Psoas muscle (tissue), 8 donors: Measurements from ENCODE around the gene APH1A. TPM values are rescaled to one million over a fixed set of nuclear protein-coding genes. Genes with fewer than 3 reads are reported as not detected.
"Not testable (repeated sequence)": the region's sequence is repeated elsewhere in the genome, so short reads cannot be mapped to it uniquely, and the experiment has no call there.

Experiments used
- ATAC-seq, 4 donors: fragments of 200-7000 bp; cut with Tn5 transposase; one replicate each; pipeline ENCODE4 v1.9.1; 2020; ENCODE audit warnings: moderate library complexity in 3 of 4, mild to moderate bottlenecking in 2 of 4
- DNase-seq, 2 donors: peaks; one replicate each; pipeline ENCODE4 v3.0.0-alpha.2; 2020
- H3K27ac ChIP-seq: fragments of 200-600 bp; one replicate; pipeline ENCODE4 v1.8.0; 2022
- H3K27me3 ChIP-seq, 3 donors: fragments of 200-600 bp in 1 of 3; one replicate each; pipeline versions ENCODE4 v1.6.1 to v1.8.0; 2013 to 2022; ENCODE audit warnings: low read length in 2 of 3, mild to moderate bottlenecking in 2 of 3, moderate library complexity in 1 of 3; ENCODE audit not compliant: insufficient read depth in 3 of 3
- H3K36me3 ChIP-seq, 2 donors: fragments of 200-600 bp in 1 of 2; one replicate each; pipeline versions ENCODE4 v1.6.1 to v1.8.0; 2013 to 2022; ENCODE audit warnings: low read depth in 1 of 2, mild to moderate bottlenecking in 1 of 2, moderate library complexity in 1 of 2; ENCODE audit not compliant: insufficient read depth in 1 of 2
- H3K4me1 ChIP-seq: fragments of 200-600 bp; one replicate; pipeline ENCODE4 v1.8.0; 2022
- H3K4me3 ChIP-seq: fragments of 200-600 bp; one replicate; pipeline ENCODE4 v1.8.0; 2022; ENCODE audit warnings: mild to moderate bottlenecking
- H3K9me3 ChIP-seq: fragments of 200-600 bp; one replicate; pipeline ENCODE4 v1.8.0; 2022
- CTCF ChIP-seq: fragments of 200-600 bp; IDR thresholded peaks from one replicate; pipeline ENCODE4 v1.8.0; 2022; ENCODE audit warnings: antibody characterized with exemption
- WGBS, 3 donors: extraction: QIAGEN DNeasy Blood & Tissue Kit; methylation state at CpG; one replicate each; pipeline versions ENCODE4 v1.1.6 to v1.1.7; 2013; 5-methylcytosine and 5-hydroxymethylcytosine counted together
- intact Hi-C, 2 donors: fragments of 100-400 bp; cut with DNase I; formaldehyde crosslinking; loops; one replicate each; pipeline versions ENCODE4 v1.11.0 to v1.14.2; 2022
- polyA plus RNA-seq, 3 donors: library from polyadenylated mRNA; stranded (reverse); fragments of 200-250 nt; gene quantifications; one replicate each; pipeline ENCODE4 v1.2.3, GENCODE V29; 2013
- total RNA-seq, 4 donors: library from RNA; stranded (reverse); fragmentation: NEBNext Ultra II Directional in 2 of 4; extraction: Animal tissue kit (Norgen Biotek cat#: 25700) in 2 of 4; gene quantifications; one replicate each; pipeline versions ENCODE4 v1.2.1 to v1.2.4, GENCODE V29; 2021 to 2023
- donor health status: healthy with polysubstance abuse.
- donor health status: DM: no; HTN: no; CAD: no; lungs with moderate emphysema.
- donor health status: Bipolar disorder and iron deficiency.
- donor health status: healthy.
- donor health status: DM: yes; HTN: yes; CAD: no.
- donor health status: DM: no; HTN: no; CAD: no.
- donor health status: DM: no; HTN: no; CAD: no.
- donor health status: DM: yes; HTN: yes; CAD: no.

APH1A gene
- total and polyA plus RNA-seq, 7 donors, result 33.1 to 91.5 (median 62.3) TPM

DNA sequence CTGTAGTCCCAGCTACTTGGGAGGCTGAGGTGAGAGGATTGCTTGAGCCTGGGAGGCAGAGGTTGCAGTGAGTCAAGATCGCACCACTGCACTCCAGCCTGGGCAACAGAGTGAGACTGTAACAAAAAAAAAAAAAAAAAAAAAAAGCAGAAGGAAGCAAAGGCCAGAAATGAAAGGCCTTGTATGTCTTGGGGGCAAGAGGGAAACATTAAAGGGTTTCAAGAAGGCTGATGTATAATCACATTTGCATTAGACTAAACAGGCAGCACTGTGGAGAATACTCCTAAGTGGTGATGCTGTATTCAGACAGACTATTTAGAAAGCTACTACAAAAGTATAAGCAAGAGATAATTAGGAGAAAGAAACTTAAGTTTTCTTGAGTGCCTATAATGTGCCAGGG lies 43.3 kb downstream of the APH1A start:
- TF ChIP-seq CTCF, result no peak
- Histone ChIP-seq H3K36me3 (peaks cover 6 to 90% of the 10 kb centered on the region in 2 donors), H3K9me3 (no peaks in the 10 kb centered on the region), H3K27me3 (no peaks in the 10 kb centered on the region), H3K4me1 (no peaks in the 10 kb centered on the region), H3K27ac (no peak overlapping the region), H3K4me3 (no peak overlapping the region)
- ATAC-seq, result no peak
- intact Hi-C loops, result no loop called here
- 97 to 100% (median 100%) methylated on average over 1 of the region's 1 CpG for WGBS, 3 donors
- no peak for DNase-seq

- no peak overlapping the region for H3K4me3 ChIP-seq
- H3K4me1 ChIP-seq, result no peaks in the 10 kb centered on the region
- intact Hi-C loops, result no loop called here
- no peak overlapping the region for H3K27ac ChIP-seq
- ATAC-seq, result no peak
- no peaks in the 10 kb centered on the region for H3K9me3 ChIP-seq
- no peaks in the 10 kb centered on the region for H3K27me3 ChIP-seq
- peaks cover 6 to 90% of the 10 kb centered on the region in 2 donors for H3K36me3 ChIP-seq
- WGBS, 3 donors, result 88 to 96% (median 96%) methylated on average over 1 of the region's 1 CpG
- no peak for DNase-seq
- no peak for TF ChIP-seq CTCF
Observed at GRCh38 chr1:150224983-150225382, 43.8 kb downstream of the APH1A start.

GRCh38 chr1:150221552-150221951 lies 47.3 kb downstream of the APH1A start:
- Histone ChIP-seq H3K4me1 (no peaks in the 10 kb centered on the region), H3K27me3 (no peaks in the 10 kb centered on the region), H3K9me3 (no peaks in the 10 kb centered on the region), H3K36me3 (peaks cover 4 to 72% of the 10 kb centered on the region in 2 donors), H3K4me3 (no peak overlapping the region), H3K27ac (no peak overlapping the region)
- ATAC-seq, result peak in 1 of 4 donors; percentile 21
- intact Hi-C loops, result no loop called here
- WGBS, 3 donors, result 91 to 96% (median 93%) methylated on average over 2 of the region's 2 CpGs
- DNase-seq, result no peak
- TF ChIP-seq CTCF, result peak; percentile 36

GRCh38 chr1:150215855-150216254 lies 53.0 kb downstream of the APH1A start:
- ATAC-seq, H3K9me3 ChIP-seq, H3K27ac ChIP-seq, H3K4me1 ChIP-seq, intact Hi-C loops, H3K4me3 ChIP-seq, H3K27me3 ChIP-seq, DNase-seq: not testable (repeated sequence)
- WGBS, 3 donors, result 94 to 97% (median 97%) methylated on average over 6 of the region's 6 CpGs
- peaks cover 0 to 24% of the 10 kb centered on the region in 2 donors for H3K36me3 ChIP-seq

Other genes with a start within 250 kb of the APH1A start
- gene VPS45, start 201.2 kb downstream of the APH1A start, total RNA-seq, result 10 to 100 TPM; 18.7 to 25.5 (median 19.2) TPM
- gene VPS45, start 201.2 kb downstream of the APH1A start, polyA plus RNA-seq, result 10 to 100 TPM; 13.0 to 36.0 (median 15.0) TPM
- 10 to 100 TPM; 37.7 to 68.7 (median 41.9) TPM for gene PLEKHO1, start 119.1 kb downstream of the APH1A start, total RNA-seq
- 100 to 1,000 TPM in 1 of 3 donors, 10 to 100 TPM in 2; 71.4 to 119 (median 84.9) TPM for gene PLEKHO1, start 119.1 kb downstream of the APH1A start, polyA plus RNA-seq
- 10 to 100 TPM; 26.9 to 37.4 (median 31.9) TPM for gene ANP32E, start 32.9 kb downstream of the APH1A start, total RNA-seq
- 10 to 100 TPM; 14.4 to 93.0 (median 23.2) TPM for gene ANP32E, start 32.9 kb downstream of the APH1A start, polyA plus RNA-seq
- gene CA14, start 11.2 kb downstream of the APH1A start, total RNA-seq, result under 1 TPM in 2 of 4 donors, not detected in 2; 0.30 to 0.48 TPM
- gene CA14, start 11.2 kb downstream of the APH1A start, polyA plus RNA-seq, result under 1 TPM; 0.04 to 0.89 (median 0.61) TPM
- 1 to 10 TPM; 4.7 to 7.6 (median 6.1) TPM for gene C1orf54, start 3.8 kb upstream of the APH1A start, total RNA-seq
- 1 to 10 TPM; 6.4 to 7.0 (median 6.8) TPM for gene C1orf54, start 3.8 kb upstream of the APH1A start, polyA plus RNA-seq
- gene CIART, start 13.5 kb upstream of the APH1A start, total RNA-seq, result 10 to 100 TPM in 3 of 4 donors, 1 to 10 TPM in 1; 6.2 to 23.4 (median 14.5) TPM
- 10 to 100 TPM in 2 of 3 donors, 1 to 10 TPM in 1; 1.6 to 11.7 (median 11.6) TPM for gene CIART, start 13.5 kb upstream of the APH1A start, polyA plus RNA-seq
- 10 to 100 TPM; 50.1 to 55.0 (median 53.2) TPM for gene MRPS21, start 24.8 kb upstream of the APH1A start, total RNA-seq
- 10 to 100 TPM; 53.4 to 87.8 (median 55.6) TPM for gene MRPS21, start 24.8 kb upstream of the APH1A start, polyA plus RNA-seq
- gene PRPF3, start 52.5 kb upstream of the APH1A start, total RNA-seq, result 10 to 100 TPM; 20.4 to 35.9 (median 22.2) TPM
- gene PRPF3, start 52.5 kb upstream of the APH1A start, polyA plus RNA-seq, result 10 to 100 TPM; 16.1 to 39.0 (median 24.1) TPM
- 10 to 100 TPM; 18.5 to 33.7 (median 29.7) TPM for gene RPRD2, start 95.1 kb upstream of the APH1A start, total RNA-seq
- gene RPRD2, start 95.1 kb upstream of the APH1A start, polyA plus RNA-seq, result 10 to 100 TPM in 1 of 3 donors, 1 to 10 TPM in 2; 5.0 to 22.1 (median 8.9) TPM
- 10 to 100 TPM; 20.8 to 44.5 (median 32.9) TPM for gene TARS2, start 218.4 kb upstream of the APH1A start, total RNA-seq
- gene TARS2, start 218.4 kb upstream of the APH1A start, polyA plus RNA-seq, result 10 to 100 TPM in 2 of 3 donors, 1 to 10 TPM in 1; 9.6 to 24.0 (median 13.5) TPM
- 1 to 10 TPM; 2.9 to 4.6 (median 4.1) TPM for gene ECM1, start 239.1 kb upstream of the APH1A start, total RNA-seq
- gene ECM1, start 239.1 kb upstream of the APH1A start, polyA plus RNA-seq, result 1 to 10 TPM; 1.8 to 8.5 (median 2.7) TPM
- not detected for gene FALEC, start 246.7 kb upstream of the APH1A start, total RNA-seq
- 1 to 10 TPM in 1 of 3 donors, under 1 TPM in 2; 0.38 to 1.2 (median 0.39) TPM for gene FALEC, start 246.7 kb upstream of the APH1A start, polyA plus RNA-seq